Adrenal gland (tissue), 5 donors: Measurements from ENCODE around the gene MOGAT3.

Source experiments
- POLR2A ChIP-seq, 2 donors: fragments of 450-650 bp; IDR thresholded peaks; one replicate each; pipeline ENCODE4 v1.6.1; 2017; ENCODE audit warnings: antibody characterized with exemption in 2 of 2, mild to moderate bottlenecking in 2 of 2, moderate library complexity in 1 of 2
- TF ChIP-seq, protein P1 (sequence below), 6 experiments: fragments of 450-650 bp in 4 of 6; fragments of 200-600 bp in 2 of 6; sonication (generic) in 1 of 6; IDR thresholded peaks; 1 replicate in 5 of 6; 2 replicates in 1 of 6; pipeline versions ENCODE4 v1.5.1 to v1.8.0; 2016 to 2021; ENCODE audit warnings: antibody characterized with exemption in 6 of 6, mild to moderate bottlenecking in 2 of 6, moderate library complexity in 1 of 6
- donor health status: DM: no; HTN: no; CAD: no.

DNA sequence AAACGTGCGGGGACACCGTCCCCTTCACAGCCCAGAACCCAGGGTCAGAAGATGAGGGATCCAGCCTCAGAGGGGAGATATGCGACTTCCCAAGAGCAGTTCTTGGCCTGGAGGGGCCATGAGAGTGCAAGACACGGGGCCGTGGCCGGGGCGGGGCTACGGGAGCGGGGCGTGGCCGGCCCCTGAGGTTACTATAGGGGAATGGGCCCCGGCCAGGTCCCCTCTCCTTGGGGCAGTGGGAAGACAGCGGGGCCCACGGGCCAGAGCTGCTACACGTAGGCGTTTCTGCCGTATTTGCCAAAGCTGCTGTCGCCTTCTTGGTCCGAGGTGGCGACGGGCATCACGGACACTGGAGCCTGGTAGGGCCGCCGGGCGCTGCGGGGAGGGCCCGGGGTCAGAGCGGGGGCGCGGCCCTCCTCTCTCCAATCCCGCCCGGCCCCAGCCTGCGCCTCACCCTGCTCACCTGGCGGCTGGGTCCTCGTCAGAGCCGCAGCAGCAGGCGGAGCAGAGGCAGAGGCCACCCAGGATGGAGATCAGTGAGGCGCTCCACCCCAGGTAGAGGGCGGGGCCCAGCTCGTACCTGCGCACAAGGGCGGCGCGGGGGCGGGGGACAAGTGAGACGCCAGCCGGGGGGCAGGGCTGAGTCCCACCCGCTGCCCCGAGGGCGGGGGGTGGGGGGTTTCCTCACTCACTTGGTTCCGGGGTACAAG is 31.5 kb upstream of the MOGAT3 start:
- TF ChIP-seq POLR2A (IDR thresholded peaks at IDR 0.05), result no peak
- TF ChIP-seq, protein P1, sequence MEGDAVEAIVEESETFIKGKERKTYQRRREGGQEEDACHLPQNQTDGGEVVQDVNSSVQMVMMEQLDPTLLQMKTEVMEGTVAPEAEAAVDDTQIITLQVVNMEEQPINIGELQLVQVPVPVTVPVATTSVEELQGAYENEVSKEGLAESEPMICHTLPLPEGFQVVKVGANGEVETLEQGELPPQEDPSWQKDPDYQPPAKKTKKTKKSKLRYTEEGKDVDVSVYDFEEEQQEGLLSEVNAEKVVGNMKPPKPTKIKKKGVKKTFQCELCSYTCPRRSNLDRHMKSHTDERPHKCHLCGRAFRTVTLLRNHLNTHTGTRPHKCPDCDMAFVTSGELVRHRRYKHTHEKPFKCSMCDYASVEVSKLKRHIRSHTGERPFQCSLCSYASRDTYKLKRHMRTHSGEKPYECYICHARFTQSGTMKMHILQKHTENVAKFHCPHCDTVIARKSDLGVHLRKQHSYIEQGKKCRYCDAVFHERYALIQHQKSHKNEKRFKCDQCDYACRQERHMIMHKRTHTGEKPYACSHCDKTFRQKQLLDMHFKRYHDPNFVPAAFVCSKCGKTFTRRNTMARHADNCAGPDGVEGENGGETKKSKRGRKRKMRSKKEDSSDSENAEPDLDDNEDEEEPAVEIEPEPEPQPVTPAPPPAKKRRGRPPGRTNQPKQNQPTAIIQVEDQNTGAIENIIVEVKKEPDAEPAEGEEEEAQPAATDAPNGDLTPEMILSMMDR (IDR thresholded peaks at IDR 0.05), result no peak
